Thyroid gland (tissue), 4 donors: ENCODE data around the gene BMP2K. TPM values are rescaled to one million over a fixed set of nuclear protein-coding genes. Genes with fewer than 3 reads are reported as not detected.
"Not testable (repeated sequence)": the region's sequence is repeated elsewhere in the genome, so short reads cannot be mapped to it uniquely, and the experiment has no call there.

ENCODE experiments used
- DNase-seq, 2 donors: peaks; one replicate each; pipeline ENCODE4 v3.0.0-alpha.2; 2019
- H3K27ac ChIP-seq, 3 donors: fragments of 200-600 bp; sonication (generic); 1 replicate in 2 of 3; 2 replicates in 1 of 3; pipeline ENCODE4 v1.5.1; 2016 to 2019; ENCODE audit warnings: mild to moderate bottlenecking in 1 of 3, moderate library complexity in 1 of 3
- H3K27me3 ChIP-seq: fragments of 200-600 bp; sonication (generic); one replicate; pipeline ENCODE4 v1.5.1; 2019
- H3K36me3 ChIP-seq, 2 donors: fragments of 200-600 bp; sonication (generic); one replicate each; pipeline ENCODE4 v1.5.1; 2016 to 2019
- H3K4me1 ChIP-seq, 2 donors: fragments of 200-600 bp; sonication (generic); one replicate each; pipeline ENCODE4 v1.5.1; 2017 to 2019
- H3K4me3 ChIP-seq, 3 donors: fragments of 200-600 bp; sonication (generic); replicated peaks in 1 of 3; 1 replicate in 2 of 3; 2 replicates in 1 of 3; pipeline ENCODE4 v1.5.1; 2016; ENCODE audit warnings: mild to moderate bottlenecking in 1 of 3
- H3K9me3 ChIP-seq: fragments of 200-600 bp; sonication (generic); one replicate; pipeline ENCODE4 v1.5.1; 2017
- CTCF ChIP-seq, 6 experiments: fragments of 200-600 bp in 3 of 6; fragments of 450-650 bp in 3 of 6; sonication (generic) in 3 of 6; IDR thresholded peaks; one replicate each; pipeline ENCODE4 v1.5.1; 2016 to 2019; ENCODE audit warnings: antibody characterized with exemption in 6 of 6, mild to moderate bottlenecking in 2 of 6, inconsistent platforms in 1 of 6, moderate library complexity in 1 of 6
- POLR2A ChIP-seq, 2 donors: fragments of 450-650 bp; IDR thresholded peaks; one replicate each; pipeline ENCODE4 v1.6.1; 2017; ENCODE audit warnings: antibody characterized with exemption in 2 of 2, mild to moderate bottlenecking in 2 of 2, moderate library complexity in 1 of 2
- WGBS, 2 donors: methylation state at CpG; one replicate each; pipeline ENCODE4 v1.1.5; 2017; 5-methylcytosine and 5-hydroxymethylcytosine counted together
- intact Hi-C: fragments of 100-400 bp; cut with DNase I; formaldehyde crosslinking; loops from one replicate; pipeline ENCODE4 v1.15.1; 2023
- total RNA-seq, 4 donors: library from RNA; depleted of rRNA; stranded (reverse); fragments of >200 nt; gene quantifications; one replicate each; pipeline ENCODE4 v1.2.3, GENCODE V29; 2016

Gene BMP2K
- total RNA-seq, 4 donors from 2014 or later, result 63.8 to 69.2 (median 64.3) TPM

GRCh38 chr4:78787392-78788006 lies 11.3 kb downstream of the BMP2K start:
- intact Hi-C loops, result no loop called here
- no peak for DNase-seq
- Histone ChIP-seq H3K27ac (no peak overlapping the region), H3K9me3 (no peaks in the 10 kb centered on the region), H3K4me1 (peaks cover 3 to 4% of the 10 kb centered on the region in 2 donors), H3K36me3 (no peaks in the 10 kb centered on the region), H3K4me3 (no peak overlapping the region), H3K27me3 (no peaks in the 10 kb centered on the region)
- 71 to 81% methylated on average over 2 of the region's 2 CpGs for WGBS, 2 donors
- TF ChIP-seq CTCF (IDR thresholded peaks at IDR 0.05), result no peak
- no peak for TF ChIP-seq POLR2A (IDR thresholded peaks at IDR 0.05)

GRCh38 chr4:78788007-78788889 lies 12.1 kb downstream of the BMP2K start:
- H3K36me3 ChIP-seq, result no peaks in the 10 kb centered on the region
- no peaks in the 10 kb centered on the region for H3K27me3 ChIP-seq
- peaks cover 3 to 4% of the 10 kb centered on the region in 2 donors for H3K4me1 ChIP-seq
- intact Hi-C loops, result no loop called here
- no peak for DNase-seq
- H3K9me3 ChIP-seq, result no peaks in the 10 kb centered on the region
- no peak overlapping the region for H3K27ac ChIP-seq
- 89 to 91% methylated on average over 3 of the region's 3 CpGs for WGBS, 2 donors
- TF ChIP-seq CTCF (IDR thresholded peaks at IDR 0.05) (no peak), POLR2A (IDR thresholded peaks at IDR 0.05) (no peak)
- H3K4me3 ChIP-seq, result no peak overlapping the region

GRCh38 chr4:78795594-78796416 lies 19.7 kb downstream of the BMP2K start:
- H3K9me3 ChIP-seq, H3K4me1 ChIP-seq, DNase-seq, intact Hi-C loops, H3K36me3 ChIP-seq, H3K27me3 ChIP-seq, H3K27ac ChIP-seq, H3K4me3 ChIP-seq: not testable (repeated sequence)
- 98 to 100% methylated on average over 4 of the region's 5 CpGs for WGBS, 2 donors

DNA sequence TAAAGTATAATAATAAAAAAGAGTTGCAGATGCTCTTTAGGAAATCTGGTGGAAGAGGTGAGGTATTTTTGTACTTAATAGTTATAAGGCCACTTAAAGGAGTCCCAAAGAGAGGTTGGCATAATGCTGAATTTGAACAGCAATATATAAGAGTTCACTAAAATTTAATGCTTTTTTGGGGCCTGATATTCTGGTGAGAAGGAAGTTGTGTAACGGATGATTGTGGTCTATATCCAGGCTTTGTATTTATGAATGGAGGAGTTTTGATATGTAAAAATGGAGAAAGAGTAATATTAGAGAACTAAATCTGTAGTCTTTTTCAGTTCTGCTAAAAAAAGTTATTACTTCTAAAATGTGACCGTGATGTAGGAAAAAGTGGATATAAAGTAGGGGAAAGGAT lies 20.4 kb downstream of the BMP2K start:
- Histone ChIP-seq H3K27ac (no peak overlapping the region), H3K36me3 (no peaks in the 10 kb centered on the region), H3K4me1 (peaks cover 0 to 5% of the 10 kb centered on the region in 2 donors), H3K4me3 (no peak overlapping the region), H3K27me3 (no peaks in the 10 kb centered on the region), H3K9me3 (no peaks in the 10 kb centered on the region)
- 65 to 89% methylated on average over 2 of the region's 2 CpGs for WGBS, 2 donors
- TF ChIP-seq POLR2A (IDR thresholded peaks at IDR 0.05) (no peak), CTCF (IDR thresholded peaks at IDR 0.05) (no peak)
- no peak for DNase-seq
- intact Hi-C loops, result no loop called here

GRCh38 chr4:78797777-78798284 lies 21.7 kb downstream of the BMP2K start:
- Histone ChIP-seq H3K4me1 (peaks cover 0 to 5% of the 10 kb centered on the region in 2 donors), H3K27me3 (no peaks in the 10 kb centered on the region), H3K36me3 (no peaks in the 10 kb centered on the region), H3K4me3 (no peak overlapping the region), H3K27ac (no peak overlapping the region), H3K9me3 (no peaks in the 10 kb centered on the region)
- intact Hi-C loops, result no loop called here
- no peak for DNase-seq
- 91 to 97% methylated on average over 4 of the region's 4 CpGs for WGBS, 2 donors
- no peak for TF ChIP-seq CTCF (IDR thresholded peaks at IDR 0.05)
- TF ChIP-seq POLR2A (IDR thresholded peaks at IDR 0.05), result no peak
